Psoas muscle (tissue), 8 donors: ENCODE results near the gene KANTR. TPM values are rescaled to one million over a fixed set of nuclear protein-coding genes. Genes with fewer than 3 reads are reported as not detected.

Experiments used
- ATAC-seq, 4 donors: fragments of 200-7000 bp; cut with Tn5 transposase; one replicate each; pipeline ENCODE4 v1.9.1; 2020; ENCODE audit warnings: moderate library complexity in 3 of 4, mild to moderate bottlenecking in 2 of 4
- DNase-seq, 2 donors: peaks; one replicate each; pipeline ENCODE4 v3.0.0-alpha.2; 2020
- H3K27ac ChIP-seq: fragments of 200-600 bp; one replicate; pipeline ENCODE4 v1.8.0; 2022
- H3K27me3 ChIP-seq, 3 donors: fragments of 200-600 bp in 1 of 3; one replicate each; pipeline versions ENCODE4 v1.6.1 to v1.8.0; 2013 to 2022; ENCODE audit warnings: low read length in 2 of 3, mild to moderate bottlenecking in 2 of 3, moderate library complexity in 1 of 3; ENCODE audit not compliant: insufficient read depth in 3 of 3
- H3K36me3 ChIP-seq, 2 donors: fragments of 200-600 bp in 1 of 2; one replicate each; pipeline versions ENCODE4 v1.6.1 to v1.8.0; 2013 to 2022; ENCODE audit warnings: low read depth in 1 of 2, mild to moderate bottlenecking in 1 of 2, moderate library complexity in 1 of 2; ENCODE audit not compliant: insufficient read depth in 1 of 2
- H3K4me1 ChIP-seq: fragments of 200-600 bp; one replicate; pipeline ENCODE4 v1.8.0; 2022
- H3K4me3 ChIP-seq: fragments of 200-600 bp; one replicate; pipeline ENCODE4 v1.8.0; 2022; ENCODE audit warnings: mild to moderate bottlenecking
- H3K9me3 ChIP-seq: fragments of 200-600 bp; one replicate; pipeline ENCODE4 v1.8.0; 2022
- CTCF ChIP-seq: fragments of 200-600 bp; IDR thresholded peaks from one replicate; pipeline ENCODE4 v1.8.0; 2022; ENCODE audit warnings: antibody characterized with exemption
- WGBS, 3 donors: extraction: QIAGEN DNeasy Blood & Tissue Kit; methylation state at CpG; one replicate each; pipeline versions ENCODE4 v1.1.6 to v1.1.7; 2013; 5-methylcytosine and 5-hydroxymethylcytosine counted together
- intact Hi-C, 2 donors: fragments of 100-400 bp; cut with DNase I; formaldehyde crosslinking; loops; one replicate each; pipeline versions ENCODE4 v1.11.0 to v1.14.2; 2022
- polyA plus RNA-seq, 3 donors: library from polyadenylated mRNA; stranded (reverse); fragments of 200-250 nt; gene quantifications; one replicate each; pipeline ENCODE4 v1.2.3, GENCODE V29; 2013
- total RNA-seq, 4 donors: library from RNA; stranded (reverse); fragmentation: NEBNext Ultra II Directional in 2 of 4; extraction: Animal tissue kit (Norgen Biotek cat#: 25700) in 2 of 4; gene quantifications; one replicate each; pipeline versions ENCODE4 v1.2.1 to v1.2.4, GENCODE V29; 2021 to 2023
- donor health status: healthy with polysubstance abuse.
- donor health status: DM: no; HTN: no; CAD: no; lungs with moderate emphysema.
- donor health status: Bipolar disorder and iron deficiency.
- donor health status: healthy.
- donor health status: DM: yes; HTN: yes; CAD: no.
- donor health status: DM: no; HTN: no; CAD: no.
- donor health status: DM: no; HTN: no; CAD: no.
- donor health status: DM: yes; HTN: yes; CAD: no.

The KANTR gene
- total and polyA plus RNA-seq, 7 donors: 0.89 to 8.2 (median 3.7) TPM

GRCh38 chrX:53114864-53115549 lies 21.1 kb downstream of the KANTR start:
- DNase-seq: no peak
- no peak for TF ChIP-seq CTCF
- H3K4me1 ChIP-seq: peaks cover 6% of the 10 kb centered on the region
- H3K27ac ChIP-seq: no peak overlapping the region
- H3K36me3 ChIP-seq: peaks cover 0 to 5% of the 10 kb centered on the region in 2 donors
- no peaks in the 10 kb centered on the region for H3K9me3 ChIP-seq
- WGBS, 3 donors: 91 to 95% (median 95%) methylated on average over 5 to 6 of the region's 6 CpGs
- intact Hi-C loops: no loop called here
- no peaks in the 10 kb centered on the region for H3K27me3 ChIP-seq
- ATAC-seq: peak in 3 of 4 donors; percentile 9 to 37 (median 14)
- H3K4me3 ChIP-seq: no peak overlapping the region

DNA sequence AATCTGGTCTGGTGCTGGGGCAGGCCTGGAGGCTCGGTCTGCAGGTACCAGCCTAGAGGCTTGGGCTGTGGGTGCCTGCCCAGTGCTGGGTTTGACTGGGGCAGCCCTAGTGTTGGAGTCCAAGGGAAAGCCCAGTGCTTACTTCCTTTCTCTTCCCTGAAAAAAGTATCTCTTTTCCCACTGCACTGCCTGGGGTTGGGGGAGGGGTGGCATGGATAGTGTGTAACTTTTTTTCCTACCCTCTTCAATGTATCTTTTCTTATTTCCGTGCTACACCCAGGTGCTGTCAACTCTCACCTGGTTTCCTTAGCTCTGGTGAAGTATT lies 21.6 kb downstream of the KANTR start:
- peak overlapping the region; percentile 54 for H3K27ac ChIP-seq
- H3K27me3 ChIP-seq: no peaks in the 10 kb centered on the region
- H3K4me3 ChIP-seq: peak overlapping the region; percentile 22
- WGBS, 3 donors: 58 to 94% (median 87%) methylated on average over 2 of the region's 2 CpGs
- no peaks in the 10 kb centered on the region for H3K9me3 ChIP-seq
- TF ChIP-seq CTCF: no peak
- ATAC-seq (peak in 3 of 4 donors; percentile 19 to 33 (median 21)), DNase-seq (no peak)
- H3K4me1 ChIP-seq: peaks cover 6% of the 10 kb centered on the region
- peaks cover 0 to 5% of the 10 kb centered on the region in 2 donors for H3K36me3 ChIP-seq
- intact Hi-C loops: no loop called here

GRCh38 chrX:53116101-53116500 lies 22.2 kb downstream of the KANTR start:
- WGBS, 3 donors: 27 to 73% (median 50%) methylated on average over 3 of the region's 3 CpGs
- ATAC-seq (peak; percentile 39 to 87 (median 71)), DNase-seq (no peak)
- TF ChIP-seq CTCF: no peak
- Histone ChIP-seq H3K4me1 (peaks cover 6% of the 10 kb centered on the region), H3K4me3 (peak overlapping the region; percentile 22), H3K9me3 (no peaks in the 10 kb centered on the region), H3K27me3 (no peaks in the 10 kb centered on the region), H3K27ac (peak overlapping the region; percentile 54), H3K36me3 (peaks cover 0 to 5% of the 10 kb centered on the region in 2 donors)
- intact Hi-C loops: no loop called here

GRCh38 chrX:53122013-53122412 lies 28.1 kb downstream of the KANTR start:
- H3K4me1 ChIP-seq: no peaks in the 10 kb centered on the region
- H3K4me3 ChIP-seq: no peak overlapping the region
- no peak for TF ChIP-seq CTCF
- DNase-seq: no peak
- H3K27ac ChIP-seq: no peak overlapping the region
- intact Hi-C loops: no loop called here
- peaks cover 6% of the 10 kb centered on the region for H3K9me3 ChIP-seq
- no peaks in the 10 kb centered on the region for H3K27me3 ChIP-seq
- WGBS, 3 donors: 21 to 45% (median 24%) methylated on average over 1 of the region's 1 CpG
- no peaks in the 10 kb centered on the region for H3K36me3 ChIP-seq
- no peak for ATAC-seq

- TF ChIP-seq CTCF: no peak
- H3K36me3 ChIP-seq: no peaks in the 10 kb centered on the region
- intact Hi-C loops: no loop called here
- DNase-seq: no peak
- H3K4me3 ChIP-seq: no peak overlapping the region
- no peaks in the 10 kb centered on the region for H3K4me1 ChIP-seq
- peaks cover 6% of the 10 kb centered on the region for H3K9me3 ChIP-seq
- ATAC-seq: no peak
- peaks cover 0 to 8% (median 0%) of the 10 kb centered on the region in 3 donors for H3K27me3 ChIP-seq
- no peak overlapping the region for H3K27ac ChIP-seq
Measured at GRCh38 chrX:53125506-53125905, 31.6 kb downstream of the KANTR start.
